Heart right ventricle (tissue), 16 donors: Measurements from ENCODE around the gene LSM14B. TPM values are rescaled to one million over a fixed set of nuclear protein-coding genes. Genes with fewer than 3 reads are reported as not detected.

Experiments used
- ATAC-seq, 8 donors: fragments of 200-7000 bp; cut with Tn5 transposase; one replicate each; pipeline ENCODE4 v1.9.1; 2020; ENCODE audit warnings: mild to moderate bottlenecking in 8 of 8, moderate library complexity in 8 of 8, moderate number of reproducible peaks in 1 of 8
- DNase-seq, 2 donors: peaks; one replicate each; pipeline ENCODE4 v3.0.0-alpha.2; 2020
- H3K27ac ChIP-seq, 10 donors: fragments of 200-600 bp; sonication (generic) in 2 of 10; one replicate each; pipeline versions ENCODE4 v1.5.0 to v1.8.0; 2020 to 2022; ENCODE audit warnings: mild to moderate bottlenecking in 3 of 10
- H3K27me3 ChIP-seq, 7 donors: fragments of 200-600 bp; one replicate each; pipeline ENCODE4 v1.8.0; 2021 to 2022; ENCODE audit warnings: mild to moderate bottlenecking in 2 of 7
- H3K36me3 ChIP-seq, 9 donors: fragments of 200-600 bp; sonication (generic) in 1 of 9; one replicate each; pipeline versions ENCODE4 v1.5.0 to v1.8.0; 2020 to 2022; ENCODE audit warnings: mild to moderate bottlenecking in 2 of 9
- H3K4me1 ChIP-seq, 9 donors: fragments of 200-600 bp; sonication (generic) in 1 of 9; one replicate each; pipeline versions ENCODE4 v1.5.0 to v1.8.0; 2020 to 2022; ENCODE audit warnings: mild to moderate bottlenecking in 4 of 9
- H3K4me3 ChIP-seq, 10 donors: fragments of 200-600 bp; sonication (generic) in 2 of 10; one replicate each; pipeline versions ENCODE4 v1.5.0 to v1.8.0; 2020 to 2022; ENCODE audit warnings: mild to moderate bottlenecking in 7 of 10, moderate library complexity in 2 of 10
- H3K9me3 ChIP-seq, 11 donors: fragments of 200-600 bp in 10 of 11; sonication (generic) in 2 of 11; one replicate each; pipeline versions ENCODE4 v1.5.0 to v1.8.0; 2013 to 2022; ENCODE audit warnings: mild to moderate bottlenecking in 2 of 11, control low read depth in 1 of 11, moderate library complexity in 1 of 11
- CTCF ChIP-seq, 9 donors: fragments of 200-600 bp; sonication (generic) in 2 of 9; IDR thresholded peaks; one replicate each; pipeline versions ENCODE4 v1.5.0 to v1.8.0; 2021 to 2022; ENCODE audit warnings: antibody characterized with exemption in 9 of 9, mild to moderate bottlenecking in 5 of 9, moderate library complexity in 1 of 9
- WGBS, 2 donors: extraction: QIAGEN DNeasy Blood & Tissue Kit; methylation state at CpG; one replicate each; pipeline ENCODE4 v1.1.7; 2013; ENCODE audit warnings: inconsistent platforms in 1 of 2; 5-methylcytosine and 5-hydroxymethylcytosine counted together
- intact Hi-C, 10 donors: fragments of 100-400 bp; cut with DNase I; formaldehyde crosslinking; loops; one replicate each; pipeline versions ENCODE4 v1.11.1 to v1.14.2; 2022
- polyA plus RNA-seq, 2 donors: library from polyadenylated mRNA; stranded (reverse); fragments of 200-250 nt; gene quantifications; one replicate each; pipeline ENCODE4 v1.2.3, GENCODE V29; 2013
- total RNA-seq, 10 donors: library from RNA; stranded (reverse); fragmentation: NEBNext Ultra II Directional in 3 of 10; extraction: Animal tissue kit (Norgen Biotek cat#: 25700) in 3 of 10; gene quantifications; one replicate each; pipeline versions ENCODE4 v1.2.1 to v1.2.4, GENCODE V29; 2021 to 2023
- donor health status: Arrhythmogenic right ventricular cardiomyopathy.
- donor health status: ischemic (EF 13 %, LVEDD 7.1; RV severe dilation, severe dysfunction).
- donor health status: healthy with polysubstance abuse.
- donor health status: DM: no; HTN: yes; CAD: no.
- donor health status: DM: no; HTN: no; CAD: no.
- donor health status: ischemic (EF 25% LVEDD 6.9; RV normal size, moderate dysfunction).
- donor health status: ischemic (EF 25% LVEDD 5.7; RV mildly dilated, moderate dysfunction).
- donor health status: healthy.
- donor health status: DM: yes; HTN: yes; CAD: no.
- donor health status: Ischemic cardiomyopathy.
- donor health status: ischemic (EF 35%, LVEDD 5.7; RV mildly dilated, moderate dysfunction).
- donor health status: nonischemic (EF 11% LVEDD 7.7; RV severe dilation, severe dysfunction).
- donor health status: DM: yes; HTN: yes; CAD: no.
- donor health status: PGD.
- donor health status: ischemic (EF 29% LVEDD 5.4; RV normal size, mild dysfunction).
- donor health status: nonischemic (EF 23%, LVEDD 6.1; RV moderate dilation, normal function).

The LSM14B gene
- total and polyA plus RNA-seq, 12 donors: 15.7 to 63.7 (median 59.6) TPM

- no peak overlapping the region for H3K4me3 ChIP-seq
- no peak overlapping the region for H3K27ac ChIP-seq
- peaks cover 0 to 8% (median 0%) of the 10 kb centered on the region in 11 donors for H3K9me3 ChIP-seq
- no peak for TF ChIP-seq CTCF (IDR thresholded peaks at IDR 0.05)
- peaks cover 5 to 16% (median 10%) of the 10 kb centered on the region in 9 donors for H3K4me1 ChIP-seq
- DNase-seq (no peak), ATAC-seq (no peak)
- WGBS, 2 donors: 90 to 93% methylated on average over 3 of the region's 3 CpGs
- H3K27me3 ChIP-seq: no peaks in the 10 kb centered on the region
- intact Hi-C loops: loop anchor here in 3 of 10 donors (5.0 kb wide), 1 partner anchor 144 kb away; no protein-coding TSS in a partner anchor
- peaks cover 0 to 37% (median 5%) of the 10 kb centered on the region in 9 donors for H3K36me3 ChIP-seq
Measured at GRCh38 chr20:62156254-62156556, 33.9 kb downstream of the LSM14B start.

- Histone ChIP-seq H3K36me3 (peaks cover 0 to 43% (median 11%) of the 10 kb centered on the region in 9 donors), H3K4me3 (no peak overlapping the region)
- intact Hi-C loops: loop anchor here in 3 of 10 donors (5.0 kb wide), 1 partner anchor 144 kb away; no protein-coding TSS in a partner anchor
Measured at GRCh38 chr20:62156592-62157386, 34.5 kb downstream of the LSM14B start.

GRCh38 chr20:62157387-62158087, 35.3 kb downstream of the LSM14B start:
- intact Hi-C loops: loop anchor here in 3 of 10 donors (5.0 kb wide), 1 partner anchor 145 kb away; no protein-coding TSS in a partner anchor

More at GRCh38 chr20:62156592-62157386, 34.5 kb downstream of the LSM14B start:
- 50 to 51% methylated on average over 24 of the region's 24 CpGs for WGBS, 2 donors
- no peaks in the 10 kb centered on the region for H3K27me3 ChIP-seq
- peaks cover 5 to 15% (median 10%) of the 10 kb centered on the region in 9 donors for H3K4me1 ChIP-seq
- H3K9me3 ChIP-seq: peaks cover 0 to 8% (median 0%) of the 10 kb centered on the region in 11 donors
- no peak overlapping the region for H3K27ac ChIP-seq
- peak; percentile 51 to 81 (median 75) for TF ChIP-seq CTCF (IDR thresholded peaks at IDR 0.05)
- DNase-seq: peak; percentile 59 to 71
- peak; percentile 82 to 90 (median 86) for ATAC-seq

More at GRCh38 chr20:62157387-62158087, 35.3 kb downstream of the LSM14B start:
- DNase-seq (no peak), ATAC-seq (peak in 3 of 8 donors; percentile 3 to 40 (median 6))
- H3K9me3 ChIP-seq: peaks cover 0 to 8% (median 0%) of the 10 kb centered on the region in 11 donors
- peaks cover 0 to 49% (median 11%) of the 10 kb centered on the region in 9 donors for H3K36me3 ChIP-seq
- no peak for TF ChIP-seq CTCF (IDR thresholded peaks at IDR 0.05)
- no peak overlapping the region for H3K4me3 ChIP-seq
- H3K4me1 ChIP-seq: peaks cover 5 to 15% (median 10%) of the 10 kb centered on the region in 9 donors
- no peak overlapping the region for H3K27ac ChIP-seq
- WGBS, 2 donors: 89 to 90% methylated on average over 25 of the region's 25 CpGs
- H3K27me3 ChIP-seq: no peaks in the 10 kb centered on the region
